ENCODE data around the gene FADS6. TPM values are rescaled to one million over a fixed set of nuclear protein-coding genes. Genes with fewer than 3 reads are reported as not detected.

The FADS6 gene
- polyA plus RNA-seq, 1 donor from 2014 or later = not detected

DNA sequence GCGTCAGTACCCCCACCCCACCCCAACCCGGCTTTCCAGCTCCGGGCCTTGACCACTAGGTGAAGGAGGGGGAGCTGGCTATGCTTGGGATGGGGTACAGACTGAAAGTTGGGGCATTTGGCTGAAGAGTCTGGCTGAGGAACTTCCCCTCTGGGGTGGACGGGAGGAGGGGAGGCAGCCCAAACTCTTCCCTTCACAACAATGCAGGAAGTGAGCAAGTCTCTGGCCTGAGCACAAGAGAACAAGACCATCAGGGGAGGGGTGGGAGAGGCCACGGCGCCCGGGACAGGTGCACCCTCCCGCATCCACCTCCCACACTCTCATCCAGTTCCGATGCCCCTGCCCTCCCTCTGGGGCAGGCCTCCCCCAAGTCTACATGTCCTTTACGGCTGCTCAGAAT is 24.0 kb upstream of the FADS6 start:
- no peak overlapping the region for H3K4me2 ChIP-seq (ENCODE audit: low read length)
- no peaks in the 10 kb centered on the region for H3K9me3 ChIP-seq (ENCODE audit: low read length)
- no peaks in the 10 kb centered on the region for H3K36me3 ChIP-seq (ENCODE audit: insufficient read depth, low read length)
- no peak for TF ChIP-seq EP300 (conservative IDR thresholded peaks at IDR 0.05; ENCODE audit: poor library complexity, severe bottlenecking)
- no peak for TF ChIP-seq SMC3 (conservative IDR thresholded peaks at IDR 0.05; ENCODE audit: poor library complexity)
- H3K79me2 ChIP-seq (replicated peaks; ENCODE audit: insufficient read depth, low read length) = no peaks in the 10 kb centered on the region
- no peak overlapping the region for H3K9ac ChIP-seq (ENCODE audit: low read length)
- H3K4me3 ChIP-seq (ENCODE audit: low read length) = no peak overlapping the region
- H3K27ac ChIP-seq (ENCODE audit: low read length) = no peak overlapping the region
- no peaks in the 10 kb centered on the region for H3K9me2 ChIP-seq (ENCODE audit: insufficient read depth, low read length)
- peaks cover 2% of the 10 kb centered on the region for H3K27me3 ChIP-seq (ENCODE audit: insufficient read depth, low read depth, low read length)
- no peaks in the 10 kb centered on the region for H3F3A ChIP-seq (ENCODE audit: insufficient read depth, low read length, poor library complexity, severe bottlenecking)
- H4K20me1 ChIP-seq (ENCODE audit: insufficient read depth) = no peaks in the 10 kb centered on the region
- no peak overlapping the region for H2AFZ ChIP-seq (ENCODE audit: low read depth, low read length)

GRCh38 chr17:74916851-74917199 is 23.4 kb upstream of the FADS6 start:
- Histone ChIP-seq H3K9me3 (ENCODE audit: low read length) (no peaks in the 10 kb centered on the region), H4K20me1 (ENCODE audit: insufficient read depth) (no peaks in the 10 kb centered on the region), H3K27ac (ENCODE audit: low read length) (no peak overlapping the region), H2AFZ (ENCODE audit: low read depth, low read length) (no peak overlapping the region), H3K4me3 (ENCODE audit: low read length) (no peak overlapping the region), H3K36me3 (ENCODE audit: insufficient read depth, low read length) (no peaks in the 10 kb centered on the region), H3K27me3 (ENCODE audit: insufficient read depth, low read depth, low read length) (no peaks in the 10 kb centered on the region), H3K9ac (ENCODE audit: low read length) (no peak overlapping the region), H3K9me2 (ENCODE audit: insufficient read depth, low read length) (no peaks in the 10 kb centered on the region), H3K79me2 (replicated peaks; ENCODE audit: insufficient read depth, low read length) (no peaks in the 10 kb centered on the region), H3K4me2 (ENCODE audit: low read length) (no peak overlapping the region), H3F3A (ENCODE audit: insufficient read depth, low read length, poor library complexity, severe bottlenecking) (no peaks in the 10 kb centered on the region)
- TF ChIP-seq SMC3 (conservative IDR thresholded peaks at IDR 0.05; ENCODE audit: poor library complexity) = no peak
- TF ChIP-seq, protein P1, sequence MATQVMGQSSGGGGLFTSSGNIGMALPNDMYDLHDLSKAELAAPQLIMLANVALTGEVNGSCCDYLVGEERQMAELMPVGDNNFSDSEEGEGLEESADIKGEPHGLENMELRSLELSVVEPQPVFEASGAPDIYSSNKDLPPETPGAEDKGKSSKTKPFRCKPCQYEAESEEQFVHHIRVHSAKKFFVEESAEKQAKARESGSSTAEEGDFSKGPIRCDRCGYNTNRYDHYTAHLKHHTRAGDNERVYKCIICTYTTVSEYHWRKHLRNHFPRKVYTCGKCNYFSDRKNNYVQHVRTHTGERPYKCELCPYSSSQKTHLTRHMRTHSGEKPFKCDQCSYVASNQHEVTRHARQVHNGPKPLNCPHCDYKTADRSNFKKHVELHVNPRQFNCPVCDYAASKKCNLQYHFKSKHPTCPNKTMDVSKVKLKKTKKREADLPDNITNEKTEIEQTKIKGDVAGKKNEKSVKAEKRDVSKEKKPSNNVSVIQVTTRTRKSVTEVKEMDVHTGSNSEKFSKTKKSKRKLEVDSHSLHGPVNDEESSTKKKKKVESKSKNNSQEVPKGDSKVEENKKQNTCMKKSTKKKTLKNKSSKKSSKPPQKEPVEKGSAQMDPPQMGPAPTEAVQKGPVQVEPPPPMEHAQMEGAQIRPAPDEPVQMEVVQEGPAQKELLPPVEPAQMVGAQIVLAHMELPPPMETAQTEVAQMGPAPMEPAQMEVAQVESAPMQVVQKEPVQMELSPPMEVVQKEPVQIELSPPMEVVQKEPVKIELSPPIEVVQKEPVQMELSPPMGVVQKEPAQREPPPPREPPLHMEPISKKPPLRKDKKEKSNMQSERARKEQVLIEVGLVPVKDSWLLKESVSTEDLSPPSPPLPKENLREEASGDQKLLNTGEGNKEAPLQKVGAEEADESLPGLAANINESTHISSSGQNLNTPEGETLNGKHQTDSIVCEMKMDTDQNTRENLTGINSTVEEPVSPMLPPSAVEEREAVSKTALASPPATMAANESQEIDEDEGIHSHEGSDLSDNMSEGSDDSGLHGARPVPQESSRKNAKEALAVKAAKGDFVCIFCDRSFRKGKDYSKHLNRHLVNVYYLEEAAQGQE (IDR thresholded peaks at IDR 0.05; ENCODE audit: borderline replicate concordance) = no peak
- no peak for TF ChIP-seq EP300 (conservative IDR thresholded peaks at IDR 0.05; ENCODE audit: poor library complexity, severe bottlenecking)
- TF ChIP-seq, protein P2, sequence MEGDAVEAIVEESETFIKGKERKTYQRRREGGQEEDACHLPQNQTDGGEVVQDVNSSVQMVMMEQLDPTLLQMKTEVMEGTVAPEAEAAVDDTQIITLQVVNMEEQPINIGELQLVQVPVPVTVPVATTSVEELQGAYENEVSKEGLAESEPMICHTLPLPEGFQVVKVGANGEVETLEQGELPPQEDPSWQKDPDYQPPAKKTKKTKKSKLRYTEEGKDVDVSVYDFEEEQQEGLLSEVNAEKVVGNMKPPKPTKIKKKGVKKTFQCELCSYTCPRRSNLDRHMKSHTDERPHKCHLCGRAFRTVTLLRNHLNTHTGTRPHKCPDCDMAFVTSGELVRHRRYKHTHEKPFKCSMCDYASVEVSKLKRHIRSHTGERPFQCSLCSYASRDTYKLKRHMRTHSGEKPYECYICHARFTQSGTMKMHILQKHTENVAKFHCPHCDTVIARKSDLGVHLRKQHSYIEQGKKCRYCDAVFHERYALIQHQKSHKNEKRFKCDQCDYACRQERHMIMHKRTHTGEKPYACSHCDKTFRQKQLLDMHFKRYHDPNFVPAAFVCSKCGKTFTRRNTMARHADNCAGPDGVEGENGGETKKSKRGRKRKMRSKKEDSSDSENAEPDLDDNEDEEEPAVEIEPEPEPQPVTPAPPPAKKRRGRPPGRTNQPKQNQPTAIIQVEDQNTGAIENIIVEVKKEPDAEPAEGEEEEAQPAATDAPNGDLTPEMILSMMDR (IDR thresholded peaks at IDR 0.05; ENCODE audit: poor library complexity, severe bottlenecking) = no peak
- no peak for TF ChIP-seq EZH2 (IDR thresholded peaks at IDR 0.05; ENCODE audit: borderline replicate concordance, insufficient read depth, low read length, poor library complexity, severe bottlenecking)
- no peak for TF ChIP-seq TAF1 (IDR thresholded peaks at IDR 0.05; ENCODE audit: low read depth)
- TF ChIP-seq RAD21 (conservative IDR thresholded peaks at IDR 0.05) = no peak
- no peak for TF ChIP-seq POLR2AphosphoS5 (IDR thresholded peaks at IDR 0.05)
- TF ChIP-seq MXI1 (conservative IDR thresholded peaks at IDR 0.05; ENCODE audit: poor library complexity, severe bottlenecking) = no peak
